Erythroblast (primary cell): ENCODE results near the gene RGS16.

Source experiments
- GATA1 ChIP-seq: IDR thresholded peaks from 2 replicates; pipeline ENCODE4 v1.6.1; 2011; ENCODE audit warnings: low read depth, mild to moderate bottlenecking, control low read depth, low read length, moderate library complexity
- POLR2A ChIP-seq: IDR thresholded peaks from 2 replicates; pipeline ENCODE4 v1.6.1; 2011; ENCODE audit warnings: mild to moderate bottlenecking, low read length

GRCh38 chr1:182626527-182626926 is 22.3 kb upstream of the RGS16 start:
- TF ChIP-seq POLR2A, result no peak
- TF ChIP-seq GATA1, result no peak
